DLD1 (cell line): ENCODE measurements around the gene FLACC1.
"Not testable (repeated sequence)": the region's sequence is repeated elsewhere in the genome, so short reads cannot be mapped to it uniquely, and the experiment has no call there.

Experiments used
- in situ Hi-C: cut with HindIII; loops from 2 replicates; pipeline ENCODE4 v1.10.0; 2017; ENCODE audit warnings: low sequenced_read_pairs

Gene FLACC1

DNA sequence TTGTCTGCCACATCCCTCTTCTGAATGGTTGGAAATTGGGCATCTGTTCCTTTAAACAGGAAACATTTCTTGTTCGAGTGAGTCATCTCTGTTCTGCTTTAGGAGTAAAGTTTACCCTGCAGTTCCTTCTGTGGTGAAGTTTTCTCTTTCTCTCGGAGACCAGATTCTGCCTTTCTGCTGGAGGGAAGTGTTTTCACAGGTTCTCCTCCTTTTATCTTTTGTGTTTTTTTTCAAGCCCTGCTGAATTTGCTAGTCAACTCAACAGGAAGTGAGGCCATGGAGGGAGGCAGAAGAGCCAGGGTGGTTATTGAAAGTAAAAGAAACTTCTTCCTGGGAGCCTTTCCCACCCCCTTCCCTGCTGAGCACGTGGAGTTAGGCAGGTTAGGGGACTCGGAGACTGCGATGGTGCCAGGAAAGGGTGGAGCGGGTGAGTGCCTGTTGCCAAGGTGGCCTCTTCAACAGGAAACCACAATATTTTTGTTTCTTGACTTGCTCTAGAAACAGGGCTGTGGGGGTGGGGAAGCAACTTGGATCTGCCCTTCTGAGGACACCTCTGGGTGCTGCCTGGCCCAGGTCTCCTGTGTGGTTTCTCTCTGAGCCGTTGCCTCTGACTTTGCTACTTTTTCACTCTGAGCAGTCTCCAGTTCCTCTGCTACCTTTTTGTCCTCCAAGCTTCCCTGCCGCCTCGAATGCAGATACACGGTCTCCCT, 99.0 kb downstream of the FLACC1 start:
- in situ Hi-C loops: loop anchor here (25.0 kb wide), 1 partner anchor 129 kb away; no protein-coding TSS in a partner anchor

- in situ Hi-C loops: loop anchor here (25.0 kb wide), 1 partner anchor 130 kb away; no protein-coding TSS in a partner anchor
Observed at GRCh38 chr2:201257381-201257955, 99.7 kb downstream of the FLACC1 start.

- in situ Hi-C loops: loop anchor here (25.0 kb wide), 1 partner anchor 131 kb away; no protein-coding TSS in a partner anchor
Observed at GRCh38 chr2:201256082-201256481, 101.1 kb downstream of the FLACC1 start.

DNA sequence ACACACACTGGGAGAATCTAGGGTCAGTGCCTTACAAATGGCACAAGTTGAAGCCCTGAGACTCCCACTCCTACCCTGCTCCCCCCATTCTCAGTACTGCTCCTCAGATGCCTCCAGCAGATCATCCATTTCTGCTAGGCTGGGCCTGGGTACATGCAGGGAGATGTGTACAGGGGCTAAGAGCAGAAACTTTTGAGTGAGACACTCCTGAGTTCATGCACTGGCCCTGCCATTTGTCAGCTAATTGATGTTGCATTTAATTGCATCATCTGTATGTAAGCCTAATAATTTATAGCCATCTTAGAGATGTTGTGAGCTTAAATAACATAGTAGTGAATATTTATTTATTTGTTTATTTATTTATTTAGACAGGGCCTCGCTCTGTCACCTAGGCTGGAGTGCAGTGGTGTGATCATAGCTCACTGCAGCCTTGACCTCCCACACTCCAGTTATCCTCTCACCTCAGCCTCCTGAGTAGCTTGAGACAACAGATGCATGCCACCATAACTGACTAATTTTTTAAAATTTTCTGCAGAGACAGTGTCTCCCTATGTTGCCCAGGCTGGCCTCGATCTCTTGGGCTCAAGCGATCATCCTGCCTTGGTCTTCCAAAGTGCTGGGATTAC, 101.6 kb downstream of the FLACC1 start:
- in situ Hi-C loops: loop anchor here (25.0 kb wide), 1 partner anchor 132 kb away; no protein-coding TSS in a partner anchor

- in situ Hi-C loops: loop anchor here (25.0 kb wide), 1 partner anchor 133 kb away; no protein-coding TSS in a partner anchor
Observed at GRCh38 chr2:201254081-201254730, 102.9 kb downstream of the FLACC1 start.

GRCh38 chr2:201250741-201251140, 106.4 kb downstream of the FLACC1 start:
- in situ Hi-C loops: loop anchor here (25.0 kb wide), 1 partner anchor 137 kb away; no protein-coding TSS in a partner anchor

- in situ Hi-C loops: loop anchor here (25.0 kb wide), 1 partner anchor 137 kb away; no protein-coding TSS in a partner anchor
Observed at GRCh38 chr2:201249889-201250288, 107.3 kb downstream of the FLACC1 start.

- in situ Hi-C loops: no loop called here
Observed at GRCh38 chr2:201248288-201248844, 108.8 kb downstream of the FLACC1 start.

DNA sequence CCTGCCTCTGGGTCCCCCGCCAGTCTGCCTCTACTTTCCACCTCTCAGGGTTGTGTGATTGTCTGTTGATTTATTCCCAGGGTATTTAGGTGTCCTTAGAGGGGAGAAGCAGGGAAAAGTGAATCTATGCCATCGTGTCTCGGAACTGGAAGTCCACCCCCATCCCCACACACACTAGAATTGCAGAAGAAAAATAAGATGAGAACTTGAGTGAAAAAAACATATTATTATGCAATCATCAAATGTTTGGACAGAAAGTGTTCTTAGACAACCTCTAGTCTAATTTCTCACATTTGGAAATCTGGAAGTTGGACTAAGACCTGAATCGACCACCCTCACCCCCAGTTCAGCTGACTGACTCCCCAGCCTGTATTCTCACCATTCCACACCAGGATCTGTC, 110.9 kb downstream of the FLACC1 start:
- in situ Hi-C loops: no loop called here

- in situ Hi-C loops: no loop called here
Observed at GRCh38 chr2:201244829-201245228, 112.3 kb downstream of the FLACC1 start.

- in situ Hi-C loops: no loop called here
Observed at GRCh38 chr2:201242571-201243277, 114.4 kb downstream of the FLACC1 start.

DNA sequence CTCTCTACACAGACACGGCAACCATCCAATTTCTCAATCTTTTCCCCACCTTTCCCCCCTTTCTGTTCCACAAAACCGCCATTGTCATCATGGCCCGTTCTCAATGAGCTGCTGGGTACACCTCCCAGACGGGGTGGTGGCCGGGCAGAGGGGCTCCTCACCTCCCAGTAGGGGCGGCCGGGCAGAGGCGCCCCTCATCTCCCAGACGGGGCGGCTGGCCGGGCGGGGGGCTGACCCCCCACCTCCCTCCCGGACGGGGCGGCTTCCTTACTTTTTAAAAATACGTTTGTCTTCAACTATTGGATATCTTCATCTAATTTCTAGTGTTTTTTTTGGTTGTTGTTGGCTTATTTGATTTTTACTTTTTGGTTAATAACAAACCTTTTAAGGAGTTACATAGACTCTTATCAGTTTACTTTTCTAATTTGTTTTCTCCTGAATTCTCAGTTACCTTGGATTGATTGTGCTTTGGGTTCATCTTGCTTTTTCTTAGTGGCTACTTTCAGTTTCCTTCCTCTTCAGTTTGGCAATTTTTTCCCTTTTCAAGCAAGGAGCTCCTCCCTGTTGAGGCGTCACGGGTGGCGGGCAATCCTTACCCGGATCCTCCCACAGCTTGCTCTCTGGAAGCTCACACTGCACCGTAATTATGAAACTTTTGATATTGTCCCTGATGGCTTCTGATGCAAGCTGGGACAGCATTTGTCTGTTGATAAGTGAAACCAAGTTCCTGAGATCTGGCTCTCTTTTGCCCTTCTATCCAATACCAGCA, 117.8 kb downstream of the FLACC1 start:
- in situ Hi-C loops: not testable (repeated sequence)
